ENCODE data around the gene SSTR1. TPM values are rescaled to one million over a fixed set of nuclear protein-coding genes. Genes with fewer than 3 reads are reported as not detected.
A peak's percentile ranks its signal among the peaks of the same experiment; 100 is the strongest.

Gene SSTR1
- total RNA-seq, 1 donor from 2014 or later, result 0.17 TPM

DNA sequence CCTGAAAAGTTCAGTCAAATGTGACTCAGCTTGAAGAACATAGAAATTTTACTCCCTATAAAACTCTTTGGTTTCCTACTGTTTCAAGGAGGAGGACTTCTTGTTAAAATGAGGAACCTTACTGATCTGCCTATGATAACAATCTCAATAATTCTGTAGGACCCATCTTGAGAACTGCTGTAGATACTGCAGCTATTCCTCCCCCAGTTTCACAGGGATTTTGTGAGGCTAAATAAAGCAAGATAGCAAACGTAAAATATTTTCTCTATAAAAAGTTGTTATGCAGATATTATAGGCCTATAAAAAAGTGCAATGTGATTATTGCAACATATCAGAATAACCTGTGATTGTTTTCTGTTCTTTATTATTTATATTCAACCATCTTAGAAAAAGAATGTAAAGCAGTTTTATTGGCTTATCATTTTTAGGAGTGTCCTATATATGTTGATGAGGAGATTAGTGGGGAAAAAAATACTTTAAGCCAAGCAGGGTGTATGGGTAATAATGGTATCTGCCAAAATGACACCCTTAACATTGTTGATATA lies 36.1 kb downstream of the SSTR1 start:
- DNase-seq, result no peak

DNA sequence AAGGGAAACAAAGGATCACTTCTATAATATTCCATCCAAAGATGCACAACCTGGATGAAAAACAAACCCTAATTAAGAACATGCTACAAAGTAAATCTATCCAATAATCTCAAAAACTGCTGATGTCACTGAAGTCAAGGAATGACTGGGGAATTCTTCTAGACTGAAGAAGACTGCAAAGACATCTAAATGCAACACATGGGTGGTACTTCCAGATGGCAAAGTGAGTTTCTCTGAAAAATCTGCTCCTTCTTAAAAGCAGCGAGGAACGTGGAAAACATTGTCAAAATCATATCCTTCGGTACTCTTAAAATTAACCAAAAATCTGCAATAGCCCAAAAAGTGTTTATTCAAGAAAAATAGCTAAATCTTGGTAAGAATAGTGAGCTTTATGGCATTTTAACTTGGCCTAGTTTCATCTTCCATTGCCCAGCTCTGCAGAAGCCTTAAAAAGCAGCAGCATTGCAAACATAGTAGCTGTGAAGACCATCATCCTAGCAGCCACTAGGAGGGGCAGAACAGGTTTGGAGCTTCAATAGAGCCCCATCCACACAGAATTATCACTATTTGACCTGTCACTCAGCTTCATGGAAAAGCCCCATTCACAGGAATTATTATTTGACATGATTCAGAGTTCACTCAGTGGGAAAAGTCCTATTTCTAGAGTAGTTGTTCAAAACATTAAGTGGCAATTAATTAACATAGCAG lies 40.8 kb downstream of the SSTR1 start:
- peak; percentile 54 for DNase-seq

DNA sequence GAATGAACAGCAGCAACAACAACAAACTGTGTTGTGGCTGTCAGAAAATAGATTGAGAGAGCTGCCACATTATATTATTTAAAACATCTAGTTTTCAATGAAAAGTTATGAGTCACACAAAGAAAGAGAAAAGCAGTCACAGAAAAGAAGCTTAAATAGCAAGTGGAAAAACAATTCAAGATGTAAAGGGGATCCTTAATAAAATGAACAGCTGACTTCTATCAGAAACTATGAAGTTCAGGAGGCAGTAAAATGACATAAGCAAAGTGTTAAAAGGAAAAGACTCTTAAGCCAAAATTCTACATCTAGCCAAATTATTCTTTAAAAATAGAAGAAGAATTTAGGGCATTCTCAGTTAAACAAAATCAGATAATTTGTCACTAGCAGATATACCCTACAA lies 42.6 kb downstream of the SSTR1 start:
- no peak for DNase-seq

DNA sequence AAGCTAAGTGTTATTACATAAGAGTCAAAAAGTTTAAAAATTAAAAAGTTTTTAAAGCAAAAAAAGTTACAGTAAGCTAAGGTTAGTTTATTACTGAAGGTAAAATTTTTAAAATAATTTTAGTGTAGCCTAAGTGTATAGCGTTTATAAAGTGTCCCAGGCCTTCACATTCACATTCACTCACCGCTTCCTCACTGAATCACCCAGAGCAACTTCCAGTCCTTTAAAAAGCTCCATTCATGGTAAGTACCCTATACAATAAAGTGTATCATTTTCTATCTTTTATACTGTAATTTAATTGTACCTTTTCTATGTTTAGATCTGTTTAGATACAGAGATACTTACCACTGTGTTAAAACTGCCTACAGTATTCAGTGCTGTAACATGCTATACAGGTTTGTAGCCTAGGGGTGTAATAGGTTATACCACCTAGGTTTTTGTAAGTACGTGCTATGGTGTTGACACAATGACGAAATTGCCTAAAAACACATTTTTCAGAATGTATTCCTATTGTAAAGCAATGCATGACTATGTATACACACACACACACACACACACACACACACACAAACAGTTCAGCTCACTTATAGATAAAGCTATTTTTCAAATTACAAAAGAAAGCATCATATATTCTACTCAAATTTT lies 44.5 kb downstream of the SSTR1 start:
- peak; percentile 58 for DNase-seq

DNA sequence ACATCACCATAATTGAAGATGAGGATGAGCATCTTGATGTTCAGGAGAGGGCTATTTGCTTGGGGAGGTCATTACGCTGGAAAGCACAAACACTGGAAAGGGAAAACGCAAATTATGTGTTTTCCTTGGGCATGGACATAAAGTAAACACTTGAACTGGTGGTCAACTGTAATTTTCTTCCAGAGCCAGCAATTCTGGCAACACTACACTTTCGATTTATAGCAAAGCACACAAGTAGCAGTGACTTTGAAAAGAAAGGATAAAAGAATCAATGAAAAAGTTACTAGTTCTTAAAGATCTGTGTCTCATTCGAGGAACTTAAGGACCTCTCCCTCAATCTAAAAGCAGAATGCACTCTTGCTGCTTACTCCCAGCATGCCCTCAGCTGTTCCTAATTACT lies 46.0 kb downstream of the SSTR1 start:
- DNase-seq, result peak; percentile 33

DNA sequence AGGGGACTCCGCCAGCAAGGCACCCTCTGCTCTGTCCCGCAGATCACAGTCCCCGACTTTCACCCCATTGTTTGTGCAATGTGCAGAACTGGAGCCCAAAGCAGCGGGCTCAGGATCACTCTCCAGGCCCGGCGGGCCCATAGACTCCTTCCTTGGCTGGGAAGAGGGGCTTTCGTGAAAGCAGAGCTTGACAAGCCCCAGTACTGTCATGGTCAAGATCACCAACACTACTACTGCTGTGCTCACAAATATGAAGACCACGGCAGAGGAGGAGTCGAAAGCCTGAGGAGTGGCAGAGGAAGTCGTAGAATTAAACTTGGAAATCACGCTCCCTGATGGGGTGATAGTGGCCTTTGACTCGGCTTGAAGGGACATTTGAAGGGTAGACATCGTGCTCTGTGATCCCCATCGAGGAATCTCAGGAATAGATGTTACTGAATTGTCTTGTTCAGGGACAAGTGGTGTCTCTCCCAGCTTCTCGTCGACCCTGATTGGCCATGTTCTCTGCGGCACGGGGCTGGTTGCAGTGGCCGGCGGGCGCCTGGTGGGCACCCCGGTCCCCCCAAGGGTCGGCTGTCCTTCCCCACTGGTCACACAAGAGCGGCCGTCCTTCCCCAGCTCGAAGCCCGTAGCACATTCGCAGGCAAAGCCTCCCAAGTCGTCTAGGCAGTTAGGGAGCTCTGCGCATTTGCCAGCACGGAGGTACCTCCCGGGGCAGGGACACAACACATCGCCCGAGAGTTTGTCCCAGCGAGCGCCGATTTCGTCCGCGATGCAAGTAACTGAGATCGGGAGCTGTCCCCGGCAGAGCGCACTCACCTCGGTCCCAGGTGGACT lies 47.1 kb downstream of the SSTR1 start:
- DNase-seq, result peak; percentile 55

DNA sequence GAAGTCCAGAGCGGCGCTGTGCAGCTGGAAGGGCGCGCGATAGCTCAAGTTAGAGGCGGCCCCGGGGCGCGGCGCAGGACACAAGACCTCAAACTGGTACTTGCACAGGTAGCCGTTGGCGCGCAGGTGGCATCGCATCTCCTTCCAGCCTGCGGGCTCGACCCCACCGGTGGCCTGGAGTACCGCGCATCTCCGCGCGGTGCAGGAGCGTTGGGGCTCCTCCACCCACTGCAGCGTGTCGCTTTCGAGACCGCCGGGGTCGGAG lies 47.6 kb downstream of the SSTR1 start:
- DNase-seq, result peak; percentile 63

DNA sequence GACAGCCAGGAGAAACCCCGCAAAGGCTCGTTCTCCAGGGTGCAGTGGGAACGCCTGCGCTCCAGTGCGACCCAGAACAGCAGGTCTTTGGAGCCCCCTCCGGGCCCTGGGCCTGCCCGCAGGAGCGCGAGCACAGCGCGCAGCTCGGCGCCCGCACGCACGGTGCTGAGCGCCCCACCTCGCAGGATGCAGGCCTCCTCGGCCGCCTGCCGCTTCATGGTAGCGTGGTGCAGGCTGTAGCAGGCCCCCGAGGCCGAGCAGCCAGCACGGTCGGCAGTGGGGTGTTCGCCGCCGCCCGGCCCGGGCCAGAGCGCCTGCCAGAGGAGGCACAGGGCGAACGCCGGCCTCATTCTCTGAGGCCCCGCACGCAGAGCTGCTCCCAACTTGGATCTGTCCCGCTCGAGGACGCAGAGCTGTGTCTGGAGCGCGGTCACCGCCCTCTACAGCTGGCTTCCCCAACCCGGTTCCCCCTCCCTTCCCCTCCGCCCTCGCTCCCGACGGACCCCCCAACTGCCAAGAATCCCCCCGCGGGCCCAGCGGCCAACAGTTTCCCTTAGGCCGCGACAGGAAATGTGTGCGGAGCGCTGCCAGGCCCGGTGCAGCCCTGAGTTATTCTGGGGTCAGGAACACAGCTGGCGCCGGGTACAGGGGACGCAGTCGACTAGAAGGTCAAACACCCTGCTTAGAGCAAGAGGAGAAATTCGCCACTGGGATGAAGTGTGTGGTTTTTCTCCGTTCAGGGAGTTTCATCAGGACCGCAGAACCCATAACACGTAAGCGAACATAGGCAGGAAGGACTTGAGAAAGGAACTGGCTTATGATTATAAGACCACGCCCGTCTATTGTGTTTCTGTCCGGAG lies 48.2 kb downstream of the SSTR1 start, which contains the start of gene CLEC14A:
Gene CLEC14A (minus strand): TSS at position 421 of the 860 bp plus-strand sequence. CDS start 71 bp downstream, at position 350.
- DNase-seq, result peak; percentile 99

DNA sequence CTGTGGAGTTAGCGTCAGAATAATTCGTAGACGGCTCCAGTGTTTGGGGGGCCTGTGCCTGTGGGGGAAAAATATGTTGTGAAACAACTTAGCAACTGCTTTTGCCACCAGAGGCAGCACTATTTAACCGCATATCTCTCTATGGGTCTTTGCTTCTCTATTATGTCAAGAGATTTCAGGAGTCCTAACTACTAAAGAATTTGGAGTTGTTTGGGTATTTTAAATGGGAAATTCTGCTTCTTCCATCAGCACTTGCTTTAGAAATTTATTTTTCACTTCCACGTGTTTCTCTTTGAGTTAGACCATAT lies 48.8 kb downstream of the SSTR1 start:
- DNase-seq, result no peak

DNA sequence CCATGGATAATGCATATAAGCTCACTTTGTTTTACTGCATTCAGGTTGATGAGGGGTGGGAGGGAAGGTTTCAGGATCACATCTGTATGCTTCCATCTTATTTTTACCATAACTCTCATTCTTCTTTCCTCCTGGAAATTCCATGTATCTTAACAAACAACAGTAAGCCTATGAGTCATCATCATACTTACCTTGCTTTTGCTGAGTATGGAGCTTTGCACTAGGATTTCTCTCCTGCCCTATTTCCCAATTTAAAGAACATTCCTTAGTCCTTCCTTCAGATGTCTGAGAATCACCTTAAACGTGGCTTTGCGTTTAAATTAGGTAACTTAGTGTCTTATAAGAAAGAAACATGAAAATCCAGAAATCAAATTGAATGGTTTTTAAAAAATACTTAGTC lies 49.8 kb downstream of the SSTR1 start:
- DNase-seq, result peak; percentile 58

DNA sequence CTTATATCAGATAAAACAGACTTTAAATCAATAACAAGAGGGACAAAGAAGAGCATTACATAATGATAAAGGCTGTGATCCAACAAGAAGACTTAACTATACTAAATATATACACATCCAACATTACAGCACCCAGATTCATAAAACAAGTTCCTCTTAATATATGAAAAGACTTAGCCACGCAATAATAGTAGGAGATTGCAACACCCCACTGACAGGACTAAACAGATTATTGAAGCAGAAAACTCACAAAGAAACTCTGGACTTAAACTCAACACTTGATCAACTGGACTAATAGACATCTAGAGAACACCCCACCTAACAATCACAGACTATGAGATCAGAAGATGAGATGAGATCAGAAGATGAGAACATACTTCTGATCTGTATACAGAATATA lies 53.9 kb downstream of the SSTR1 start:
- DNase-seq, result no peak

Other genes starting within 250 kb of the SSTR1 start
- gene CLEC14A, start 48.2 kb downstream of the SSTR1 start, total RNA-seq, result 303 and 344 TPM in 2 replicates